WTC11 (cell line): Measurements from ENCODE around the gene ZNF488. TPM values are rescaled to one million over a fixed set of nuclear protein-coding genes. Genes with fewer than 3 reads are reported as not detected.

Source experiments
- ATAC-seq: fragments of 200-7000 bp; cut with Tn5 transposase; 2 replicates; pipeline ENCODE4 v1.10.0; 2021; ENCODE audit warnings: mild to moderate bottlenecking, moderate library complexity
- CTCF ChIA-PET: fragments of 300-600 bp; sonication (Branson Sonifier 250); formaldehyde crosslinking; loops from one replicate; lab custom pipeline; 2021; ENCODE audit warnings: antibody characterized with exemption; lab: Charles Lee
- POLR2A ChIA-PET: fragments of 350-600 bp; sonication (Branson Sonifier 250); formaldehyde crosslinking; loops from one replicate; lab custom pipeline; 2021; ENCODE audit warnings: antibody characterized with exemption; lab: Charles Lee
- DNase-seq: peaks from one replicate; pipeline ENCODE4 v3.0.0; 2021; ENCODE audit warnings: low spot score
- H3K27ac Mint-ChIP-seq: 2 replicates; pipeline ENCODE4 v1.8.0; 2021; ENCODE audit warnings: mixed read lengths
- H3K27me3 Mint-ChIP-seq: 2 replicates; pipeline ENCODE4 v1.8.0; 2021; ENCODE audit warnings: low read depth, mild to moderate bottlenecking, moderate library complexity, mixed read lengths
- H3K36me3 Mint-ChIP-seq: 2 replicates; pipeline ENCODE4 v1.8.0; 2021; ENCODE audit warnings: mixed read lengths
- H3K4me1 Mint-ChIP-seq: 2 replicates; pipeline ENCODE4 v1.8.0; 2022; ENCODE audit warnings: mixed read lengths
- H3K4me3 Mint-ChIP-seq: 2 replicates; pipeline ENCODE4 v1.8.0; 2021; ENCODE audit warnings: mild to moderate bottlenecking, moderate library complexity, mixed read lengths
- H3K9me3 Mint-ChIP-seq: 2 replicates; pipeline ENCODE4 v1.8.0; 2021; ENCODE audit warnings: mixed read lengths
- ETV6 ChIP-seq: sonication (generic); formaldehyde crosslinking; IDR thresholded peaks from 2 replicates; pipeline ENCODE4 v1.8.1; 2022; ENCODE audit warnings: mild to moderate bottlenecking, missing genetic modification reagents
- FOXP1 ChIP-seq: sonication (generic); formaldehyde crosslinking; IDR thresholded peaks from 2 replicates; pipeline ENCODE4 v1.8.0; 2022; ENCODE audit warnings: missing genetic modification reagents, mild to moderate bottlenecking, moderate library complexity, borderline replicate concordance
- JAZF1 ChIP-seq: fragments of 250-450 bp; sonication (Bioruptor Pico); IDR thresholded peaks from 2 replicates; pipeline ENCODE4 v1.9.0; 2021; ENCODE audit warnings: moderate library complexity, mild to moderate bottlenecking, inconsistent platforms
- SMAD3 ChIP-seq: sonication (generic); formaldehyde crosslinking; IDR thresholded peaks from 2 replicates; pipeline ENCODE4 v1.8.0; 2022; ENCODE audit warnings: missing genetic modification reagents, mild to moderate bottlenecking, borderline replicate concordance
- ZNF138 ChIP-seq: sonication (generic); formaldehyde crosslinking; conservative IDR thresholded peaks from 2 replicates; pipeline ENCODE4 v1.8.1; 2022; ENCODE audit warnings: mild to moderate bottlenecking, moderate library complexity, missing genetic modification reagents
- ZNF396 ChIP-seq: fragments of 250-450 bp; sonication (Bioruptor Pico); IDR thresholded peaks from 2 replicates; pipeline ENCODE4 v1.8.0; 2021; ENCODE audit warnings: mild to moderate bottlenecking, moderate library complexity, borderline replicate concordance
- total RNA-seq: library from RNA; stranded (reverse); gene quantifications from 3 replicates; pipeline ENCODE4 v1.2.3, GENCODE V29; 2021
- TF ChIP-seq, protein P1 (sequence below): sonication (generic); formaldehyde crosslinking; IDR thresholded peaks from 2 replicates; pipeline ENCODE4 v1.8.0; 2022; ENCODE audit warnings: mild to moderate bottlenecking, missing genetic modification reagents
- TF ChIP-seq, protein P2 (sequence below): sonication (generic); formaldehyde crosslinking; IDR thresholded peaks from 2 replicates; pipeline ENCODE4 v1.8.1; 2023; ENCODE audit warnings: mild to moderate bottlenecking, moderate library complexity, missing genetic modification reagents
- TF ChIP-seq, protein P3 (sequence below): fragments of 250-450 bp; sonication (Bioruptor Pico); conservative IDR thresholded peaks from 2 replicates; pipeline ENCODE4 v1.9.0; 2021; ENCODE audit warnings: mild to moderate bottlenecking
- TF ChIP-seq, protein P4 (sequence below): sonication (generic); formaldehyde crosslinking; IDR thresholded peaks from 2 replicates; pipeline ENCODE4 v1.8.1; 2023; ENCODE audit warnings: mild to moderate bottlenecking, missing genetic modification reagents
- TF ChIP-seq, protein P5 (sequence below): sonication (generic); formaldehyde crosslinking; IDR thresholded peaks from 2 replicates; pipeline ENCODE4 v1.8.0; 2023; ENCODE audit warnings: missing genetic modification reagents, mild to moderate bottlenecking, borderline replicate concordance
- TF ChIP-seq, protein P6 (sequence below): sonication (generic); formaldehyde crosslinking; IDR thresholded peaks from 2 replicates; pipeline ENCODE4 v1.8.1; 2022; ENCODE audit warnings: mild to moderate bottlenecking, missing genetic modification reagents, moderate library complexity, borderline replicate concordance
- TF ChIP-seq, protein P7 (sequence below): sonication (generic); formaldehyde crosslinking; IDR thresholded peaks from 2 replicates; pipeline ENCODE4 v1.8.1; 2023; ENCODE audit warnings: mild to moderate bottlenecking, missing genetic modification reagents, moderate library complexity

The ZNF488 gene
- total RNA-seq, 1 experiment from 2014 or later, result 8.7 TPM

DNA sequence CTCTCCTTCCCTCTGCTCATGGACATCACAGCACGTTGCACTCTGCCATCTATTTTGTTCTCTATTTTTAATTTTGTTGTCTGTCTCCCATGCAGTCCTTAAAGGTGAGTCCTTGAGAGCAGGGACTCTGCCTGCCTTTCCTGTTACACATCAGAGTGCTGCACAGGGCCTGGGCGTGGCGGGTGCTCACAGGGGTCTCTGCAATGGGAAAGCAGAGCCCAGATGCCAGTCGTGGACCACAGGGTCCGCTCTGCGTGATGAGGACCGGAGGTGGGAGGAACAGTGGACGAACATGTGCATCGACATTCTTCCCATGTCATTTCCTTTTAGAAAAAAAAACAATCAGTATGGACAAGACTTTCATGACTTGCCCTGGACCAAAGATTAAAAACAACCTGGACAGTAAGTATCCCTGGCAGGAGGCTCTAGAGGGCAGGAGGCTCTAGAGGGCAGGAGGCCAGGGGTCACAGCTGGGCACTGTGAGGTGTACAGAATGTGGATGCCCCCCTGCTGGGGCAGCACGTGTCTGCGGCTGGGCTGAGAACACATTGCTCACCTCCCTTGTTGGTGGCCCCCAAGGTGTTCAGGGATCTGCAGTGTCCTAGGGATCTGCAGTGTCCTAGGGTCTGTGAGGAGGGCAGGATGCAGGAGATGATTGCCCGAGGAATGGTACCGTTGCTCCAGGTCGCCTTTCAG lies 29.6 kb upstream of the ZNF488 start:
- ChIA-PET CTCF (no interaction called here), POLR2A (no interaction called here)
- DNase-seq (no peak), ATAC-seq (no peak)
- TF ChIP-seq, protein P1, sequence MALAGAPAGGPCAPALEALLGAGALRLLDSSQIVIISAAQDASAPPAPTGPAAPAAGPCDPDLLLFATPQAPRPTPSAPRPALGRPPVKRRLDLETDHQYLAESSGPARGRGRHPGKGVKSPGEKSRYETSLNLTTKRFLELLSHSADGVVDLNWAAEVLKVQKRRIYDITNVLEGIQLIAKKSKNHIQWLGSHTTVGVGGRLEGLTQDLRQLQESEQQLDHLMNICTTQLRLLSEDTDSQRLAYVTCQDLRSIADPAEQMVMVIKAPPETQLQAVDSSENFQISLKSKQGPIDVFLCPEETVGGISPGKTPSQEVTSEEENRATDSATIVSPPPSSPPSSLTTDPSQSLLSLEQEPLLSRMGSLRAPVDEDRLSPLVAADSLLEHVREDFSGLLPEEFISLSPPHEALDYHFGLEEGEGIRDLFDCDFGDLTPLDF (CRISPR knock-in tag), result no peak
- TF ChIP-seq, protein P2, sequence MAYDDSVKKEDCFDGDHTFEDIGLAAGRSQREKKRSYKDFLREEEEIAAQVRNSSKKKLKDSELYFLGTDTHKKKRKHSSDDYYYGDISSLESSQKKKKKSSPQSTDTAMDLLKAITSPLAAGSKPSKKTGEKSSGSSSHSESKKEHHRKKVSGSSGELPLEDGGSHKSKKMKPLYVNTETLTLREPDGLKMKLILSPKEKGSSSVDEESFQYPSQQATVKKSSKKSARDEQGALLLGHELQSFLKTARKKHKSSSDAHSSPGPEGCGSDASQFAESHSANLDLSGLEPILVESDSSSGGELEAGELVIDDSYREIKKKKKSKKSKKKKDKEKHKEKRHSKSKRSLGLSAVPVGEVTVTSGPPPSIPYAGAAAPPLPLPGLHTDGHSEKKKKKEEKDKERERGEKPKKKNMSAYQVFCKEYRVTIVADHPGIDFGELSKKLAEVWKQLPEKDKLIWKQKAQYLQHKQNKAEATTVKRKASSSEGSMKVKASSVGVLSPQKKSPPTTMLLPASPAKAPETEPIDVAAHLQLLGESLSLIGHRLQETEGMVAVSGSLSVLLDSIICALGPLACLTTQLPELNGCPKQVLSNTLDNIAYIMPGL, result no peak
- TF ChIP-seq ETV6 (CRISPR knock-in tag), result no peak
- TF ChIP-seq, protein P3, sequence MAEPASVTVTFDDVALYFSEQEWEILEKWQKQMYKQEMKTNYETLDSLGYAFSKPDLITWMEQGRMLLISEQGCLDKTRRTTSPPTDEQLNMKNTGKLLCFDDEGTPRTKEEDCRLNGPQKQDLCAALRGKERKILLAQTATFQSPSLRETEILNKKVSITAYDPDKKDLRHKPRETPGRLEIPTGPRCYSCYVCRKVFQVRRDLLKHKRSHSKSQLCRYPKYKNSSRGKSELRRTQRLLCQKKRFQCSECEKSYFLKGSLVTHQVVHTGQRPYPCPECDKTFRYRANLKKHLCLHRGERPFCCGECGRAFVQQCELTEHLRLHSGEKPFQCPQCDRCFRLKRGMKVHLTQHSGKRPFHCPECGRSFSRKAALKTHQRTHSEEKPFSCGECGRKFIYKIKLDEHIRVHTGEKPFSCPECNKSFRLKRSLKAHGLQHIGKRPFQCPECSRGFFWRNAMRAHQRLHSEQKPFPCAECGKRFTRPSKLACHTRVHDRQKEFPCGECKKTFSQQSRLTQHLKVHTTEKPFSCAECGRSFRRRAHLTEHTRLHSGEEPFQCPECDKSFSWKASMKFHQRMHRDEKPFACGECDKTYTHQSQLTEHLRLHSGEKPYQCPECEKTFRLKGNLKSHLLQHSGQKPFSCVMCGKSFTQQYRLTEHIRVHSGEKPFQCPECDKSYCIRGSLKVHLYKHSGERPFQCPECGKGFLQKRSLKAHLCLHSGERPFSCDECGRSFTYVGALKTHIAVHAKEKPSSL (CRISPR knock-in tag), result no peak
- TF ChIP-seq, protein P4, sequence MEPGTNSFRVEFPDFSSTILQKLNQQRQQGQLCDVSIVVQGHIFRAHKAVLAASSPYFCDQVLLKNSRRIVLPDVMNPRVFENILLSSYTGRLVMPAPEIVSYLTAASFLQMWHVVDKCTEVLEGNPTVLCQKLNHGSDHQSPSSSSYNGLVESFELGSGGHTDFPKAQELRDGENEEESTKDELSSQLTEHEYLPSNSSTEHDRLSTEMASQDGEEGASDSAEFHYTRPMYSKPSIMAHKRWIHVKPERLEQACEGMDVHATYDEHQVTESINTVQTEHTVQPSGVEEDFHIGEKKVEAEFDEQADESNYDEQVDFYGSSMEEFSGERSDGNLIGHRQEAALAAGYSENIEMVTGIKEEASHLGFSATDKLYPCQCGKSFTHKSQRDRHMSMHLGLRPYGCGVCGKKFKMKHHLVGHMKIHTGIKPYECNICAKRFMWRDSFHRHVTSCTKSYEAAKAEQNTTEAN (CRISPR knock-in tag), result no peak
- no peak for TF ChIP-seq ZNF138 (CRISPR knock-in tag)
- Mint-ChIP-seq H3K4me3 (no peak overlapping the region), H3K9me3 (no peaks in the 10 kb centered on the region), H3K27ac (no peak overlapping the region), H3K4me1 (no peaks in the 10 kb centered on the region), H3K27me3 (no peaks in the 10 kb centered on the region), H3K36me3 (no peaks in the 10 kb centered on the region)

DNA sequence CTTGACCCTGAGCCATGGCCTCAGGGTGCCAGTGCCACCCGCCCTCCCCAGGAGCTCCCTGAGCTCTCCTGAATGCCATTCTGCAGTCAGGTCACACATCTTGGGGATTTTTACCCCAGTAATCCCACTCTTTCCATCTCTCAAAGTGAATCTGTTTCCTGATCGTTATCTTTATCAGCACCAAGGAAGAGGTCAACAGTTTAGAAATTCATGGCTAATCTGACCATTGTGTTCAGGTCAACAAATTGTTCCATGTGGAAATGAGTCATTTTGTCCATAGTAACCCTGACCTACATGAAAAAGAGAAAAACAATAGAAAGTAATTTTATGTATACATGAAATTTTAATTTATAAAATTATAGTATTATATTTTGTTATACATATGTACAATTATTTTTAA lies 28.8 kb upstream of the ZNF488 start:
- ATAC-seq, result no peak
- no peaks in the 10 kb centered on the region for H3K27me3 Mint-ChIP-seq
- no peak overlapping the region for H3K27ac Mint-ChIP-seq
- ChIA-PET CTCF (no interaction called here), POLR2A (no interaction called here)
- H3K9me3 Mint-ChIP-seq, result no peaks in the 10 kb centered on the region
- no peak for DNase-seq
- no peak overlapping the region for H3K4me3 Mint-ChIP-seq
- no peaks in the 10 kb centered on the region for H3K4me1 Mint-ChIP-seq
- TF ChIP-seq ZNF396 (CRISPR knock-in tag) (no peak), FOXP1 (CRISPR knock-in tag) (no peak), ETV6 (CRISPR knock-in tag) (no peak), JAZF1 (CRISPR knock-in tag) (no peak), SMAD3 (CRISPR knock-in tag) (no peak)
- TF ChIP-seq, protein P5, sequence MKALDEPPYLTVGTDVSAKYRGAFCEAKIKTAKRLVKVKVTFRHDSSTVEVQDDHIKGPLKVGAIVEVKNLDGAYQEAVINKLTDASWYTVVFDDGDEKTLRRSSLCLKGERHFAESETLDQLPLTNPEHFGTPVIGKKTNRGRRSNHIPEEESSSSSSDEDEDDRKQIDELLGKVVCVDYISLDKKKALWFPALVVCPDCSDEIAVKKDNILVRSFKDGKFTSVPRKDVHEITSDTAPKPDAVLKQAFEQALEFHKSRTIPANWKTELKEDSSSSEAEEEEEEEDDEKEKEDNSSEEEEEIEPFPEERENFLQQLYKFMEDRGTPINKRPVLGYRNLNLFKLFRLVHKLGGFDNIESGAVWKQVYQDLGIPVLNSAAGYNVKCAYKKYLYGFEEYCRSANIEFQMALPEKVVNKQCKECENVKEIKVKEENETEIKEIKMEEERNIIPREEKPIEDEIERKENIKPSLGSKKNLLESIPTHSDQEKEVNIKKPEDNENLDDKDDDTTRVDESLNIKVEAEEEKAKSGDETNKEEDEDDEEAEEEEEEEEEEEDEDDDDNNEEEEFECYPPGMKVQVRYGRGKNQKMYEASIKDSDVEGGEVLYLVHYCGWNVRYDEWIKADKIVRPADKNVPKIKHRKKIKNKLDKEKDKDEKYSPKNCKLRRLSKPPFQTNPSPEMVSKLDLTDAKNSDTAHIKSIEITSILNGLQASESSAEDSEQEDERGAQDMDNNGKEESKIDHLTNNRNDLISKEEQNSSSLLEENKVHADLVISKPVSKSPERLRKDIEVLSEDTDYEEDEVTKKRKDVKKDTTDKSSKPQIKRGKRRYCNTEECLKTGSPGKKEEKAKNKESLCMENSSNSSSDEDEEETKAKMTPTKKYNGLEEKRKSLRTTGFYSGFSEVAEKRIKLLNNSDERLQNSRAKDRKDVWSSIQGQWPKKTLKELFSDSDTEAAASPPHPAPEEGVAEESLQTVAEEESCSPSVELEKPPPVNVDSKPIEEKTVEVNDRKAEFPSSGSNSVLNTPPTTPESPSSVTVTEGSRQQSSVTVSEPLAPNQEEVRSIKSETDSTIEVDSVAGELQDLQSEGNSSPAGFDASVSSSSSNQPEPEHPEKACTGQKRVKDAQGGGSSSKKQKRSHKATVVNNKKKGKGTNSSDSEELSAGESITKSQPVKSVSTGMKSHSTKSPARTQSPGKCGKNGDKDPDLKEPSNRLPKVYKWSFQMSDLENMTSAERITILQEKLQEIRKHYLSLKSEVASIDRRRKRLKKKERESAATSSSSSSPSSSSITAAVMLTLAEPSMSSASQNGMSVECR (CRISPR knock-in tag), result no peak
- TF ChIP-seq, protein P6, sequence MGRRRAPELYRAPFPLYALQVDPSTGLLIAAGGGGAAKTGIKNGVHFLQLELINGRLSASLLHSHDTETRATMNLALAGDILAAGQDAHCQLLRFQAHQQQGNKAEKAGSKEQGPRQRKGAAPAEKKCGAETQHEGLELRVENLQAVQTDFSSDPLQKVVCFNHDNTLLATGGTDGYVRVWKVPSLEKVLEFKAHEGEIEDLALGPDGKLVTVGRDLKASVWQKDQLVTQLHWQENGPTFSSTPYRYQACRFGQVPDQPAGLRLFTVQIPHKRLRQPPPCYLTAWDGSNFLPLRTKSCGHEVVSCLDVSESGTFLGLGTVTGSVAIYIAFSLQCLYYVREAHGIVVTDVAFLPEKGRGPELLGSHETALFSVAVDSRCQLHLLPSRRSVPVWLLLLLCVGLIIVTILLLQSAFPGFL (CRISPR knock-in tag), result no peak
- TF ChIP-seq, protein P7, sequence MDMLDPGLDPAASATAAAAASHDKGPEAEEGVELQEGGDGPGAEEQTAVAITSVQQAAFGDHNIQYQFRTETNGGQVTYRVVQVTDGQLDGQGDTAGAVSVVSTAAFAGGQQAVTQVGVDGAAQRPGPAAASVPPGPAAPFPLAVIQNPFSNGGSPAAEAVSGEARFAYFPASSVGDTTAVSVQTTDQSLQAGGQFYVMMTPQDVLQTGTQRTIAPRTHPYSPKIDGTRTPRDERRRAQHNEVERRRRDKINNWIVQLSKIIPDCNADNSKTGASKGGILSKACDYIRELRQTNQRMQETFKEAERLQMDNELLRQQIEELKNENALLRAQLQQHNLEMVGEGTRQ, result no peak
- H3K36me3 Mint-ChIP-seq, result no peaks in the 10 kb centered on the region
